Measurements from ENCODE around the gene ARHGAP5. TPM values are rescaled to one million over a fixed set of nuclear protein-coding genes. Genes with fewer than 3 reads are reported as not detected.

The ARHGAP5 gene
- total RNA-seq, 2 experiments from 2014 or later = 49.7 to 50.3 TPM

DNA sequence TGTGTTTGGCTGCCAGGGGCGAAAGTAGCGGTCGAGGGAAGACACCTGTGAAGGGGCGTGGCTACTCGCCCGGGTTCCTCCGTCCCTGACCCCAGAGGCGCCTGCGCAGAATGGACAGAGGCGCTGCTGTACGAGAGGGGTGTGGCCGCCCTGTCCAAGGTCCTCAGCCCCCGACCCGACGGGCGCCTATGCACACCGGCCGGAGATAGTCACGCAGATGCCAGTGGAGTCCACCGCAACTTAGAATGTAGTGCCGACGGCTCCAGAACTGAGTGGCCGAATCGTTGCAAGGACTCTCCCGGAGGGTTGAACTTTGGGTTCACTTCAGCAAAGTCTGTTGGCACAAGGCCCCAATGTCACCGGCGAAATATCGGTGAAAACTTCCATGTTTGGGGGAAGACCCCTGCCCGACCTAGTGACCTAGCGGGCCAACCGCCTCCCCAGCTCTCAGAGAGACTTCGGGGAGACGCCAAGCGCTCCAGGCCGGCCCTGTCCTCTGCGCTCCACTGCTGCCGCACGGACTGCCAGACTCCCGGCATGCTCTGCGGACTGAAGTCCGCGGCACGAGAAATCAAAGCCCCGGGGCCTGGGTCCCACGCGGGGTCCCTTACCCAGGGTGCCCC lies 124.2 kb downstream of the ARHGAP5 start:
- peaks cover 4% of the 10 kb centered on the region for H3K27me3 Mint-ChIP-seq
- peaks cover 49% of the 10 kb centered on the region for H3K4me1 Mint-ChIP-seq
- H3K27ac Mint-ChIP-seq = peak overlapping the region; percentile 100
- peaks cover 4% of the 10 kb centered on the region for H3K36me3 Mint-ChIP-seq
- H3K4me3 Mint-ChIP-seq = peak overlapping the region; percentile 91
- DNase-seq = peak; percentile 83
- H3K9me3 Mint-ChIP-seq = peaks cover 1% of the 10 kb centered on the region

DNA sequence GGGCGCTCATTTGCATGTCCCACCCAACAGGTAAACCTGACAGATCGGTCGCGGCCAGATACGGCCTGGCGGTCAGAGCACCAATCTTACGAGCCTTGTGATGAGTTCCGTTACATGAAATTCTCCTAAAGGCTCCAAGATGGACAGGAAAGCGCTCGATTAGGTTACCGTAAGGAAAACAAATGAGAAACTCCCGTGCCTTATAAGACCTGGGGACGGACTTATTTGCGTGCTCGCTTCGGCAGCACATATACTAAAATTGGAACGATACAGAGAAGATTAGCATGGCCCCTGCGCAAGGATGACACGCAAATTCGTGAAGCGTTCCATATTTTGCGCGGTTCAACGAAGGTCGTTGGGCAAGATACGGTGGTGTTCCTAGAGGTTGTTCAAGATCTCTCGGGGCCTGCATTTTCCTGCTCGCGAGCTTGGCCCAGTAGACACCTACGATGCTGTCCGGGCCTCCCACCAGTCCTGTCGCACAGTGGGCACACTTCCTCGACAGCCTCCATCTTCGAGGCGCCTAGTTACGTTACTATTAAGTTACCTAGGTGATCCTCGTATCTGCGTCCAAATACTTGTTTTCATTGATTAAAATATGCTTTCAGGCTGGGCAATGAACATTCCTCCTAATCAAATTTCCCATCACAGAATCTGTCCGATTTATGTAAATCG lies 124.8 kb downstream of the ARHGAP5 start, which contains the start of gene RNU6-7:
Gene RNU6-7 (plus strand): TSS at position 230 of the 675 bp plus-strand sequence.
- peaks cover 1% of the 10 kb centered on the region for H3K9me3 Mint-ChIP-seq
- DNase-seq = peak; percentile 31
- peaks cover 4% of the 10 kb centered on the region for H3K36me3 Mint-ChIP-seq
- H3K27me3 Mint-ChIP-seq = peaks cover 4% of the 10 kb centered on the region
- H3K4me1 Mint-ChIP-seq = peaks cover 54% of the 10 kb centered on the region
- peak within 1 kb of the TSS; percentile 100 for H3K27ac Mint-ChIP-seq
- H3K4me3 Mint-ChIP-seq = peak within 1 kb of the TSS; percentile 91

DNA sequence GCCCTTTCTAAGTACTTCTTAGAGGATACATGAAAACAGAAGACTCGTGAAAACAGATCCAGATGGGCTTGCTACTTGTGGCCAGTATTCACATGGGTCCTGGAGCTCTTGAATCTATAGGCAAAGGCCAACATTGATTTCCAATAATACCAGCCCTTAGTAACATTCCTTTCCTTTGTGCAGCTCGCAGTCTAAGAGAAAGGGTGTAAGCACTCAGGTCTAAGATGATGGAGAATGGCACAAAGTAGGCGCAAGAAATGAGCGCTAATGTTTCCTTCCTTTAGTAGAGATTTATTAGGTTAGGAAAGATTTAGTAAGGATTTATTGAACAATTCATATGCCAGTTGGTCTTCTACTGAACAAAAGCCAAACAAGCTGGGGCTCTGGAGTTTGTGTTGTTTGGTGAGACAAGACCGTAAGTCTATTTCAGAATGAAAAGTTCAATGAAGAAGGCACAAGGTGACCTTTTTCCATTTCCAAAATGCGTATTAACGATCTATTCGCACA lies 125.4 kb downstream of the ARHGAP5 start:
- H3K9me3 Mint-ChIP-seq = peaks cover 1% of the 10 kb centered on the region
- peak overlapping the region; percentile 91 for H3K4me3 Mint-ChIP-seq
- H3K27me3 Mint-ChIP-seq = peaks cover 4% of the 10 kb centered on the region
- peaks cover 53% of the 10 kb centered on the region for H3K4me1 Mint-ChIP-seq
- H3K36me3 Mint-ChIP-seq = peaks cover 4% of the 10 kb centered on the region
- peak overlapping the region; percentile 100 for H3K27ac Mint-ChIP-seq
- DNase-seq = no peak

DNA sequence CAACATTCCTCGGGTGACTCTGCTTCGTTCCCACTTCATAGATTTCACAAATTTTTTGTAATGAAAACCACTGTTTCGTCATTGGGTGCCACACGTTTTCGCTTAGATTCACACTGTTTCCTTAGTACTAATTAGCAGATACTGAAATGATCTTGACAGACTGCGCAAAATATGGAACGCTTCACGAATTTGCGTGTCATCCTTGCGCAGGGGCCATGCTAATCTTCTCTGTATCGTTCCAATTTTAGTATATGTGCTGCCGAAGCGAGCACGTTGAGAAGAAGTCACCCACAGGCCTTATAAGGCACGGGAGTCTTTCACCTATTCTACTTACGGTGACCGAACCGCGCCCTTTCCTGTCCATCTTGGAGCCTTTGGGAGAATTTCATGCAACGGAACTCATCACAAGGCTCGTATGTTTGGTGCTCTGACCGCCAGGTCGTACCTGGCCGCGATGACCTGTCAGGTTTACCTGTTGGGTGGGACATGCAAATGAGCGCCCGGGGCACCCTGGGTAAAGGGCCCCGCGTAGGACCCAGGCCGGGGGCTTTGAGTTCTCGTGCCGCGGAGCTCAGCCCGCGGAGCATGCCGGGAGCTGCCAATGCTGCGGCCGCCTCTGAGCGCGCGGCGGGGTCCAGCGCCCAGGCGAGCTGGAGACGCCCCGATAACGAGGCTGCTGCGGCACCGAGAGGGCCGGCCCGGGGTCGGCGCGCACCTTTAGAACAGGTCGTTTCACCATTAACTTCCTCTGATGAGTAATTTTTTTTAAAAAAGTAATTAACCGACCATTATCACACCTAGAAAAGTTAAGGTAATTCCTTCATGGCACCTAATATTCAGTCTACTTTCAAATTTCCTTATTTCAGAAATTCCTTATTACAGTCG lies 126.1 kb downstream of the ARHGAP5 start, which contains the start of gene RNU6-8:
Gene RNU6-8 (minus strand): TSS at position 272 of the 885 bp plus-strand sequence.
- Mint-ChIP-seq H3K4me3 (peak within 1 kb of the TSS; percentile 91), H3K27ac (peak within 1 kb of the TSS; percentile 100)

DNA sequence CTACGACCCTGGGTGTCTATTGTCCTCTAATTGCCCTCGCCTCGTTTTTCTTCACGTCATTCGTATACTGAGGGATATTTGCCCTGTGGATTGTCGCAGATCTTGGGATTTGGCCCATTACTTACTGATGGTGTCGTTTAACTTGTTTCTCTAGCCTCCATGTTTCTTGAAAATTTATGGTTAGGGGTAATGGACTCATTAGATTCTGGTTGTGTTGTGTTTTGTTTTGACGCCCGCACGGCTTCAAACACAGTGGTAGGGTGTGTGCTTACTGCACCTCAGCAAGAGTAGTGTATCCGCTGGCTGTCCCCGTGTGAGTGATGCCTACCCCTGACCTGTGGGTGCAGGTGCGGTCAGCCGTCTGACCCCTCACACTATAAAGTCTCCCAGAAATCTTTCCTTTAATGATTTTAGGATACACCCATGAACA lies 126.8 kb downstream of the ARHGAP5 start:
- Mint-ChIP-seq H3K4me1 (peaks cover 48% of the 10 kb centered on the region), H3K4me3 (peak overlapping the region; percentile 91), H3K27ac (peak overlapping the region; percentile 100), H3K9me3 (peaks cover 1% of the 10 kb centered on the region), H3K27me3 (peaks cover 4% of the 10 kb centered on the region), H3K36me3 (peaks cover 4% of the 10 kb centered on the region)
- peak; percentile 6 for DNase-seq

More for the DNA sequence above, 126.1 kb downstream of the ARHGAP5 start, which contains the start of gene RNU6-8:
- Mint-ChIP-seq H3K9me3 (peaks cover 1% of the 10 kb centered on the region), H3K27me3 (peaks cover 4% of the 10 kb centered on the region), H3K4me1 (peaks cover 48% of the 10 kb centered on the region), H3K36me3 (peaks cover 4% of the 10 kb centered on the region)
- DNase-seq = peak; percentile 87

DNA sequence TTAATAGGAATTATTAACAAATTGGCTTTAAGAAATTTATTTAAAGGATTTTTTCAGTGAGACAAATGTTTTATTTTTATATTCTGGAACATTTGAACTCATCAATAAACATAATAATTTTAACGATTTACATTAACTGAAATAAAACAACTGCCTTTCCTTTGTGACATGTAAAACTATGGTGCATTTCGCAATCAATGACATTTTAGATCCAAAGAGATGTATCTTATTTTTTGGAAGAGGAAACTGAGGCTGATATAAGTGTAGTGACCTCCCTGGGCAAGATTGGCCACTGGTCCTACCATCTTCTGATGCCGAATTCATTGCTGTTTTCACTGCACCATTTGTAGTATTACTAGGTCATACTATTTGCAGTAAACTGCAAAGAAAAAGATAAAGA lies 128.4 kb downstream of the ARHGAP5 start:
- H3K27me3 Mint-ChIP-seq = peaks cover 4% of the 10 kb centered on the region
- peaks cover 47% of the 10 kb centered on the region for H3K4me1 Mint-ChIP-seq
- peaks cover 1% of the 10 kb centered on the region for H3K9me3 Mint-ChIP-seq
- H3K4me3 Mint-ChIP-seq = no peak overlapping the region
- peaks cover 4% of the 10 kb centered on the region for H3K36me3 Mint-ChIP-seq
- H3K27ac Mint-ChIP-seq = no peak overlapping the region
- no peak for DNase-seq

DNA sequence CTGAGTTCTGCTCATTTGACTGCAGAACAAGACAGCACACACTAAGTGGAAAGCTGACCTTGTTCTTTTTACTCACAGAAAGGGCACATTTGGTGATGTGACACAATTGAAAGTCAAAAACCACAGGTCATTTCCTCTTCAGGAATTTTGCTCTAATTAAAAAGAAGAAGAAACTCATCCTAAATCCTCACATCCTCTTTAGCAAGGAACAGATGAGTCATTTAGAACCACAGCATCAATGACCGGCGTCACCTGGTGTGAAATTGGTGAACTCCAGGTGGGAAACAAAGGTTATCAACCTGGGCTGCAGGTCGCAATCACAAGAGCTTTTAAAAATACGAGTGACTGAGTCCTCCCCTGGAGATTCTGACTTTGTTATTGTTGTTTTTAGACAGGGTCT lies 128.9 kb downstream of the ARHGAP5 start:
- Mint-ChIP-seq H3K4me1 (peaks cover 47% of the 10 kb centered on the region), H3K4me3 (no peak overlapping the region), H3K27me3 (peaks cover 4% of the 10 kb centered on the region), H3K36me3 (peaks cover 4% of the 10 kb centered on the region), H3K9me3 (peaks cover 1% of the 10 kb centered on the region), H3K27ac (no peak overlapping the region)
- peak; percentile 18 for DNase-seq

DNA sequence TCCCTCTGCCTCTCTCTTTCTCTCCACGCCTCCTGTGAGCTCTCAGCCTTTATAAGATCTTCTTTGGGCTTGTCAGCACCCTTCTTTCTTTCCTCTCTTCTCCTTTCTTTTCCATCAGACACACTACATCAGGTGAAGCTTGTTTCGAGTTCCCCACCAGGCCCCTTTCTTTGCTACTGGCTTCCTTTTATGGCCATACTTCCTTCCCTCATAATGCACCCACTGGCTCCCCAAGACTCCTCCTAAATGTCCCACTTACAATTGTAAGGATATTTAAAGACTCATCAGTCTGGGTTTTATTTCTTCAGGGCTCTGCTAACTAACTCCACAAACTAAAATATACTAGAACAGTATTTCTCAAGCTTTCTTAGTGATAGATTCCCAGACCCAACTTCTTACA lies 129.4 kb downstream of the ARHGAP5 start:
- Mint-ChIP-seq H3K36me3 (peaks cover 4% of the 10 kb centered on the region), H3K4me3 (no peak overlapping the region), H3K27me3 (peaks cover 4% of the 10 kb centered on the region), H3K27ac (peak overlapping the region; percentile 2), H3K4me1 (peaks cover 47% of the 10 kb centered on the region), H3K9me3 (peaks cover 1% of the 10 kb centered on the region)
- DNase-seq = no peak

DNA sequence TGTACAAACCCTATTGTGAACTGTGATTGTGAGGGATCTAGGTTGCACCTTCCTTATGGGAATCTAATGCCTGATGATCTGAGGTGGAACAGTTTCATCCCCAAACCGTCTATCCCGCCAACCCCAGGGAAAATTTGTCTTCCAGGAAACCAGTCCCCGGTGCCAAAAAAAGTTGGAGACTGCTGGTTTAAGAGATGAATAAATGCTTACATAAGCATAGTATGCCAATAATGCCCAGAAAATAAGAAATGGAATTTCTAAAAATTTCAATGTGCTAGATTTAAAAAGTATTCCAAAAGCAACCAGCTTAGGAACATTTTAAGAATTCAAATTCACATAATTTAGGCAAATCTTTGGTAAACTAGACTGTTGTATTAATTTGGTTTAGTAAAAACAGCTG lies 131.4 kb downstream of the ARHGAP5 start:
- Mint-ChIP-seq H3K9me3 (no peaks in the 10 kb centered on the region), H3K27ac (no peak overlapping the region), H3K36me3 (peaks cover 1% of the 10 kb centered on the region), H3K27me3 (no peaks in the 10 kb centered on the region), H3K4me1 (peaks cover 30% of the 10 kb centered on the region), H3K4me3 (no peak overlapping the region)
- no peak for DNase-seq

Other genes starting within 250 kb of the ARHGAP5 start
- not detected for gene RNU6-7, start 124.7 kb downstream of the ARHGAP5 start, total RNA-seq
- not detected for gene RNU6-8, start 126.0 kb downstream of the ARHGAP5 start, total RNA-seq